GM23338 (cell line): ENCODE data around the gene POF1B.
"Not testable (repeated sequence)": the region's sequence is repeated elsewhere in the genome, so short reads cannot be mapped to it uniquely, and the experiment has no call there.

Experiments used
- CTCF ChIP-seq, 2 experiments: fragments of 200-600 bp in 1 of 2; sonication (generic) in 1 of 2; conservative IDR thresholded peaks; 2 replicates each; pipeline versions ENCODE4 v1.5.1 to v1.6.1; 2016 to 2017; ENCODE audit warnings: antibody characterized with exemption in 2 of 2, low read depth in 2 of 2, mild to moderate bottlenecking in 2 of 2, moderate library complexity in 1 of 2
- ETS1 ChIP-seq: IDR thresholded peaks from 2 replicates; pipeline ENCODE4 v1.6.1; 2016; ENCODE audit warnings: antibody characterized with exemption
- JUNB ChIP-seq: IDR thresholded peaks from one replicate; pipeline ENCODE4 v1.6.1; 2016; ENCODE audit warnings: antibody characterized with exemption; ENCODE audit not compliant: unreplicated experiment
- POLR2AphosphoS5 ChIP-seq: IDR thresholded peaks from 2 replicates; pipeline ENCODE4 v1.6.1; 2016; ENCODE audit warnings: antibody characterized with exemption, low read depth
- REST ChIP-seq: IDR thresholded peaks from one replicate; pipeline ENCODE4 v1.6.1; 2018; ENCODE audit warnings: antibody characterized with exemption; ENCODE audit not compliant: unreplicated experiment

GRCh38 chrX:85285286-85285685, 94.2 kb downstream of the POF1B start:
- TF ChIP-seq REST; CTCF (conservative IDR thresholded peaks at IDR 0.05; ENCODE audit: low read depth in 2 of 2); JUNB; POLR2AphosphoS5; ETS1: not testable (repeated sequence)
